ENCODE data around the gene RUNX1.

GRCh38 chr21:34822942-34823341 is 226.2 kb downstream of the RUNX1 start:
- no peak for TF ChIP-seq POLR2A (IDR thresholded peaks at IDR 0.05)
- TF ChIP-seq, protein P1, sequence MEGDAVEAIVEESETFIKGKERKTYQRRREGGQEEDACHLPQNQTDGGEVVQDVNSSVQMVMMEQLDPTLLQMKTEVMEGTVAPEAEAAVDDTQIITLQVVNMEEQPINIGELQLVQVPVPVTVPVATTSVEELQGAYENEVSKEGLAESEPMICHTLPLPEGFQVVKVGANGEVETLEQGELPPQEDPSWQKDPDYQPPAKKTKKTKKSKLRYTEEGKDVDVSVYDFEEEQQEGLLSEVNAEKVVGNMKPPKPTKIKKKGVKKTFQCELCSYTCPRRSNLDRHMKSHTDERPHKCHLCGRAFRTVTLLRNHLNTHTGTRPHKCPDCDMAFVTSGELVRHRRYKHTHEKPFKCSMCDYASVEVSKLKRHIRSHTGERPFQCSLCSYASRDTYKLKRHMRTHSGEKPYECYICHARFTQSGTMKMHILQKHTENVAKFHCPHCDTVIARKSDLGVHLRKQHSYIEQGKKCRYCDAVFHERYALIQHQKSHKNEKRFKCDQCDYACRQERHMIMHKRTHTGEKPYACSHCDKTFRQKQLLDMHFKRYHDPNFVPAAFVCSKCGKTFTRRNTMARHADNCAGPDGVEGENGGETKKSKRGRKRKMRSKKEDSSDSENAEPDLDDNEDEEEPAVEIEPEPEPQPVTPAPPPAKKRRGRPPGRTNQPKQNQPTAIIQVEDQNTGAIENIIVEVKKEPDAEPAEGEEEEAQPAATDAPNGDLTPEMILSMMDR (IDR thresholded peaks at IDR 0.05) = no peak

Measured in vagina (tissue), 2 donors.